H1 (cell line): ENCODE data around the gene SYT6. TPM values are rescaled to one million over a fixed set of nuclear protein-coding genes. Genes with fewer than 3 reads are reported as not detected.

ENCODE experiments used
- CTCF ChIA-PET: fragments of 300-600 bp; sonication (Branson Sonifier 250); formaldehyde crosslinking; loops from one replicate; lab custom pipeline; 2021; ENCODE audit not compliant: partially characterized antibody; lab: Charles Lee
- POLR2A ChIA-PET: fragments of 300-600 bp; sonication (Branson Sonifier 250); formaldehyde crosslinking; loops from one replicate; lab custom pipeline; 2021; ENCODE audit warnings: inconsistent platforms; ENCODE audit not compliant: partially characterized antibody; lab: Charles Lee
- DNase-seq, 2 experiments: peaks; one replicate each; pipeline versions ENCODE4 v3.0.0 to v3.0.0-alpha.2; 2010 to 2022; ENCODE audit warnings: low spot score in 2 of 2, low read depth in 1 of 2, mixed read lengths in 1 of 2
- FAIRE-seq: peaks from 2 replicates; lab custom pipeline; 2011; peaks lifted over from hg19 to GRCh38; lab: Jason Lieb, UNC
- H2AFZ ChIP-seq: 2 replicates; pipeline ENCODE4 v1.8.1; 2012; ENCODE audit warnings: low read length, inconsistent platforms
- H2AK5ac ChIP-seq: 2 replicates; pipeline ENCODE4 v1.6.1; 2013; ENCODE audit warnings: low read depth, low read length
- H2BK120ac ChIP-seq: replicated peaks from 2 replicates; pipeline ENCODE3; 2013; ENCODE audit warnings: low read depth, low read length, inconsistent platforms
- H2BK12ac ChIP-seq: 2 replicates; pipeline ENCODE4 v1.6.1; 2013; ENCODE audit warnings: low read depth, low read length
- H2BK15ac ChIP-seq: 2 replicates; pipeline ENCODE4 v1.6.1; 2013; ENCODE audit warnings: low read length
- H2BK20ac ChIP-seq: 2 replicates; pipeline ENCODE4 v1.6.1; 2013; ENCODE audit warnings: low read length
- H2BK5ac ChIP-seq: 2 replicates; pipeline ENCODE4 v1.6.1; 2013; ENCODE audit warnings: low read depth, low read length
- H3K14ac ChIP-seq: 2 replicates; pipeline ENCODE4 v1.6.1; 2013; ENCODE audit warnings: inconsistent platforms; ENCODE audit not compliant: insufficient read length
- H3K18ac ChIP-seq: 2 replicates; pipeline ENCODE4 v1.6.1; 2013; ENCODE audit warnings: low read length; ENCODE audit errors: extremely low read depth
- H3K23ac ChIP-seq: 2 replicates; pipeline ENCODE4 v1.6.1; 2013; ENCODE audit warnings: inconsistent platforms; ENCODE audit not compliant: insufficient read length
- H3K23me2 ChIP-seq: 2 replicates; pipeline ENCODE4 v1.6.1; 2013; ENCODE audit warnings: low read depth, low read length
- H3K27ac ChIP-seq: 2 replicates; pipeline ENCODE4 v1.6.1; 2011; ENCODE audit warnings: low read depth, low read length, inconsistent platforms
- H3K27me3 ChIP-seq, 4 experiments: replicated peaks in 1 of 4; 1 replicate in 1 of 4; 2 replicates in 3 of 4; pipeline versions ENCODE4 v1.6.1 to v1.8.1; 2011 to 2013; ENCODE audit warnings: low read length in 3 of 4, mild to moderate bottlenecking in 3 of 4, inconsistent platforms in 2 of 4, mixed read lengths in 2 of 4, moderate library complexity in 1 of 4; ENCODE audit not compliant: control insufficient read depth in 3 of 4, insufficient read depth in 3 of 4; ENCODE audit errors: extremely low read depth in 1 of 4
- H3K36me3 ChIP-seq, 4 experiments: 2 replicates each; pipeline versions ENCODE4 v1.6.1 to v1.8.1; 2011 to 2013; ENCODE audit warnings: mild to moderate bottlenecking in 4 of 4, low read length in 3 of 4, moderate library complexity in 2 of 4, control low read depth in 1 of 4, inconsistent platforms in 1 of 4; ENCODE audit not compliant: insufficient read depth in 4 of 4, control insufficient read depth in 2 of 4
- H3K4ac ChIP-seq: replicated peaks from 2 replicates; pipeline ENCODE3; 2013; ENCODE audit warnings: low read length, low read depth, mixed read lengths, inconsistent platforms; ENCODE audit not compliant: insufficient read length
- H3K4me1 ChIP-seq, 4 experiments: replicated peaks in 1 of 4; 1 replicate in 1 of 4; 2 replicates in 3 of 4; pipeline versions ENCODE4 v1.6.1 to v1.8.1; 2011 to 2013; ENCODE audit warnings: low read length in 3 of 4, inconsistent platforms in 2 of 4, mixed read lengths in 1 of 4; ENCODE audit not compliant: insufficient read depth in 4 of 4, control insufficient read depth in 3 of 4
- H3K4me2 ChIP-seq, 2 experiments: 2 replicates each; pipeline versions ENCODE4 v1.6.1 to v1.8.1; 2011 to 2013; ENCODE audit warnings: low read depth in 2 of 2, low read length in 2 of 2, control low read depth in 1 of 2, inconsistent platforms in 1 of 2, mild to moderate bottlenecking in 1 of 2; ENCODE audit not compliant: insufficient read depth in 1 of 2
- H3K4me3 ChIP-seq, 4 experiments: fragments of 200-600, 300-600 bp in 1 of 4; sonication (generic), shearing (Covaris generic), sonication (Bioruptor Twin) in 1 of 4; 2 replicates each; pipeline versions ENCODE4 v1.5.1 to v1.8.1; 2011 to 2016; ENCODE audit warnings: low read length in 4 of 4, low read depth in 3 of 4, control low read depth in 2 of 4, inconsistent platforms in 2 of 4, mild to moderate bottlenecking in 2 of 4, mixed read lengths in 1 of 4, moderate library complexity in 1 of 4; ENCODE audit not compliant: insufficient read depth in 2 of 4; ENCODE audit errors: extremely low read depth in 1 of 4
- H3K56ac ChIP-seq: replicated peaks from 2 replicates; pipeline ENCODE3; 2013; ENCODE audit warnings: low read depth, mild to moderate bottlenecking, mixed read lengths, low read length, inconsistent platforms; ENCODE audit not compliant: insufficient read length
- H3K79me1 ChIP-seq: 2 replicates; pipeline ENCODE4 v1.6.1; 2013; ENCODE audit warnings: low read depth, low read length, control low read depth
- H3K79me2 ChIP-seq, 2 experiments: 2 replicates each; pipeline versions ENCODE4 v1.6.1 to v1.8.1; 2012 to 2013; ENCODE audit warnings: low read length in 2 of 2, mild to moderate bottlenecking in 2 of 2, inconsistent platforms in 1 of 2; ENCODE audit not compliant: insufficient read depth in 2 of 2, control insufficient read depth in 1 of 2
- H3K9ac ChIP-seq, 4 experiments: replicated peaks in 1 of 4; 1 replicate in 1 of 4; 2 replicates in 3 of 4; pipeline versions ENCODE4 v1.6.1 to v1.8.1; 2011 to 2013; ENCODE audit warnings: low read depth in 3 of 4, low read length in 3 of 4, control low read depth in 2 of 4, mild to moderate bottlenecking in 2 of 4, moderate library complexity in 2 of 4, inconsistent platforms in 1 of 4; ENCODE audit errors: extremely low read depth in 1 of 4
- H3K9me3 ChIP-seq, 2 experiments: 2 replicates each; pipeline versions ENCODE4 v1.6.1 to v1.8.1; 2012 to 2013; ENCODE audit warnings: mild to moderate bottlenecking in 2 of 2, moderate library complexity in 2 of 2, control low read depth in 1 of 2, inconsistent platforms in 1 of 2, low read depth in 1 of 2, low read length in 1 of 2, mixed read lengths in 1 of 2; ENCODE audit not compliant: insufficient read depth in 2 of 2
- H4K20me1 ChIP-seq, 2 experiments: replicated peaks in 1 of 2; 2 replicates each; pipeline versions ENCODE3 to v1.8.1; 2011 to 2013; ENCODE audit warnings: inconsistent platforms in 2 of 2, low read length in 2 of 2, mild to moderate bottlenecking in 1 of 2; ENCODE audit not compliant: insufficient read depth in 2 of 2, control insufficient read depth in 1 of 2
- H4K5ac ChIP-seq: 2 replicates; pipeline ENCODE4 v1.6.1; 2013; ENCODE audit warnings: low read length, low read depth, mixed read lengths, inconsistent platforms; ENCODE audit not compliant: insufficient read length
- H4K8ac ChIP-seq: 2 replicates; pipeline ENCODE4 v1.8.0; 2013; ENCODE audit warnings: mild to moderate bottlenecking, moderate library complexity, low read length, inconsistent platforms; ENCODE audit not compliant: insufficient read depth; ENCODE audit errors: extremely low read depth
- H4K91ac ChIP-seq: replicated peaks from 2 replicates; pipeline ENCODE3; 2013; ENCODE audit warnings: low read length, mixed read lengths, inconsistent platforms; ENCODE audit not compliant: insufficient read length
- BRCA1 ChIP-seq: IDR thresholded peaks from 2 replicates; pipeline ENCODE4 v1.6.1; 2012; ENCODE audit warnings: low read depth, low read length, improper control_type of control experiment
- CBX5 ChIP-seq: fragments of 300-800, 300-1000 bp; sonication (generic); IDR thresholded peaks from 2 replicates; pipeline ENCODE4 v1.7.1; 2016; ENCODE audit warnings: antibody characterized with exemption, low read length, low read depth
- EP300 ChIP-seq, 2 experiments: IDR thresholded peaks; 1 replicate in 1 of 2; 2 replicates in 1 of 2; pipeline ENCODE4 v1.6.1; 2011 to 2012; ENCODE audit warnings: low read depth in 2 of 2, low read length in 2 of 2, mild to moderate bottlenecking in 2 of 2, borderline replicate concordance in 1 of 2, inconsistent platforms in 1 of 2, moderate library complexity in 1 of 2
- FOSL1 ChIP-seq: IDR thresholded peaks from 2 replicates; pipeline ENCODE4 v1.6.1; 2011; ENCODE audit warnings: mild to moderate bottlenecking, low read depth, low read length, moderate library complexity; ENCODE audit not compliant: insufficient read depth
- HDAC2 ChIP-seq, 2 experiments: fragments of 300-600 bp in 1 of 2; sonication (generic) in 1 of 2; IDR thresholded peaks; 2 replicates each; pipeline ENCODE4 v1.6.1; 2011 to 2012; ENCODE audit warnings: low read depth in 2 of 2, low read length in 2 of 2, mild to moderate bottlenecking in 2 of 2, moderate library complexity in 2 of 2, borderline replicate concordance in 1 of 2, inconsistent platforms in 1 of 2
- KDM5A ChIP-seq: fragments of 200-600 bp; IDR thresholded peaks from 2 replicates; pipeline ENCODE4 v1.7.1; 2012; ENCODE audit warnings: mild to moderate bottlenecking, low read length, inconsistent platforms, mixed read lengths
- RNF2 ChIP-seq: fragments of 200-900, 300-1000 bp; sonication (generic); IDR thresholded peaks from 2 replicates; pipeline ENCODE4 v1.7.1; 2016; ENCODE audit warnings: borderline replicate concordance, low read depth, mild to moderate bottlenecking, antibody characterized with exemption, low read length; ENCODE audit not compliant: poor library complexity, severe bottlenecking; ENCODE audit errors: missing control alignments
- SIN3A ChIP-seq, 2 experiments: IDR thresholded peaks in 1 of 2; conservative IDR thresholded peaks in 1 of 2; 2 replicates each; pipeline ENCODE4 v1.6.1; 2011 to 2012; ENCODE audit warnings: low read length in 2 of 2, improper control_type of control experiment in 1 of 2, low read depth in 1 of 2, mild to moderate bottlenecking in 1 of 2
- SIX5 ChIP-seq: IDR thresholded peaks from 2 replicates; pipeline ENCODE4 v1.6.1; 2011; ENCODE audit warnings: mild to moderate bottlenecking, low read depth, low read length
- SP1 ChIP-seq: IDR thresholded peaks from 2 replicates; pipeline ENCODE4 v1.6.1; 2011; ENCODE audit warnings: low read depth, low read length
- SP2 ChIP-seq: IDR thresholded peaks from 2 replicates; pipeline ENCODE4 v1.6.1; 2012; ENCODE audit warnings: mild to moderate bottlenecking, low read length, inconsistent platforms
- TCF12 ChIP-seq: IDR thresholded peaks from 2 replicates; pipeline ENCODE4 v1.6.1; 2011; ENCODE audit warnings: low read depth, mild to moderate bottlenecking, low read length
- ZNF274 ChIP-seq: IDR thresholded peaks from 2 replicates; pipeline ENCODE4 v1.7.0; 2012; ENCODE audit warnings: low read length, borderline replicate concordance; ENCODE audit errors: extremely low read depth
- WGBS, 2 experiments: shearing (Covaris generic) in 1 of 2; methylation state at CpG; one replicate each; pipeline versions ENCODE4 v1.1.6 to v1.1.7; 2013 to 2015; ENCODE audit warnings: low lambda C conversion rate in 2 of 2, mixed read lengths in 2 of 2, inconsistent platforms in 1 of 2, low coverage in 1 of 2, missing lambda C conversion rate in 1 of 2; ENCODE audit not compliant: insufficient replicate concordance in 2 of 2, insufficient coverage in 1 of 2, insufficient read length in 1 of 2; ENCODE audit errors: extremely low coverage in 1 of 2, missing lambda C conversion rate in 1 of 2; 5-methylcytosine and 5-hydroxymethylcytosine counted together
- polyA plus RNA-seq, 7 experiments: library from polyadenylated mRNA; depleted of rRNA in 3 of 7; stranded (reverse) in 5 of 7; unstranded in 2 of 7; fragments of >200 nt in 5 of 7; fragments of 200-250 nt in 2 of 7; gene quantifications; 1 replicate in 5 of 7; 2 replicates in 1 of 7; 4 replicates in 1 of 7; pipeline versions ENCODE4 v1.2.1 to v1.2.3, GENCODE V29; 2011 to 2013; ENCODE audit warnings: missing spikeins in 2 of 7, mixed read lengths in 2 of 7
- total RNA-seq: library from RNA; stranded (reverse); fragmentation: NEBNext Ultra II Directional; extraction: Animal tissue kit (Norgen Biotek cat#: 25700); gene quantifications from 2 replicates; pipeline ENCODE4 v1.2.1, GENCODE V29; 2021

The SYT6 gene
- total and polyA plus RNA-seq, 2 of the 8 experiments (the other 6 are each of a cell fraction or from before 2014, with no cell fraction given), result 33.7 to 83.5 TPM

GRCh38 chr1:114077188-114077587, 76.5 kb downstream of the SYT6 start:
- FAIRE-seq (no peak), DNase-seq (no peak)
- no peak overlapping the region for H3K4ac ChIP-seq
- no peak overlapping the region for H3K23ac ChIP-seq
- no peak overlapping the region for H3K27ac ChIP-seq
- POLR2A ChIA-PET, result interaction anchor here (0.5 to 0.7 kb wide), 2 partner anchors 12 to 42 kb away, joined by 3 read pairs; no protein-coding TSS in a partner anchor
- peak overlapping the region; percentile 94; the same call in 1 of the 2 replicates for H2BK5ac ChIP-seq
- H2AK5ac ChIP-seq, result no peak overlapping the region
- no peak overlapping the region for H3K56ac ChIP-seq
- H3K9ac ChIP-seq, result no peak overlapping the region
- H4K91ac ChIP-seq, result peak overlapping the region; percentile 5
- no peaks in the 10 kb centered on the region for H3K79me1 ChIP-seq
- H3K79me2 ChIP-seq, result no peaks in the 10 kb centered on the region
- no peaks in the 10 kb centered on the region for H4K20me1 ChIP-seq
- no peak overlapping the region for H3K4me3 ChIP-seq
- H3K36me3 ChIP-seq, result peaks cover 0 to 10% (median 4%) of the 10 kb centered on the region in 4 experiments; a peak in 3 of 8 replicates
- H2BK120ac ChIP-seq, result peak overlapping the region; percentile 6
- H2AFZ ChIP-seq, result no peak overlapping the region
- no peak overlapping the region for H3K4me2 ChIP-seq
- no peak overlapping the region for H4K8ac ChIP-seq
- no peaks in the 10 kb centered on the region; a peak in 1 of 7 replicates for H3K27me3 ChIP-seq
- H3K23me2 ChIP-seq, result peaks cover 7% of the 10 kb centered on the region; the same call in 1 of the 2 replicates
- CTCF ChIA-PET, result interaction anchor here (0.6 kb wide), 1 partner anchor 59 kb away, joined by 3 read pairs; no protein-coding TSS in a partner anchor
- H3K18ac ChIP-seq, result peak overlapping the region; percentile 26; the same call in 1 of the 2 replicates
- peak overlapping the region; percentile 98 for H2BK20ac ChIP-seq
- 93% methylated on average over 3 of the region's 3 CpGs; no CpG with 5 or more reads in 1 of the 2 experiments for WGBS, 2 experiments
- no peak overlapping the region for H3K14ac ChIP-seq
- peaks cover 19 to 48% (median 39%) of the 10 kb centered on the region in 4 experiments for H3K4me1 ChIP-seq
- H4K5ac ChIP-seq, result no peak overlapping the region
- H3K9me3 ChIP-seq, result peaks cover 11 to 15% of the 10 kb centered on the region in 2 experiments
- peak overlapping the region; percentile 72; the same call in 1 of the 2 replicates for H2BK15ac ChIP-seq
- peak overlapping the region; percentile 99; the same call in 1 of the 2 replicates for H2BK12ac ChIP-seq
- TF ChIP-seq SP1, result no peak
- no peak for TF ChIP-seq EP300 (IDR thresholded peaks at IDR 0.05; ENCODE audit: borderline replicate concordance in 1 of 2, low read depth in 2 of 2, low read length in 2 of 2)
- no peak for TF ChIP-seq SIN3A (conservative IDR thresholded peaks at IDR 0.05 in 1 of 2, IDR thresholded peaks at IDR 0.05 in 1 of 2; ENCODE audit: low read depth in 1 of 2, low read length in 2 of 2)
- TF ChIP-seq FOSL1, result no peak
- no peak for TF ChIP-seq HDAC2 (IDR thresholded peaks at IDR 0.05; ENCODE audit: borderline replicate concordance in 1 of 2, low read depth in 2 of 2, low read length in 2 of 2)
- no peak for TF ChIP-seq SP2
- TF ChIP-seq RNF2, result no peak
- no peak for TF ChIP-seq ZNF274
- no peak for TF ChIP-seq SIX5
- TF ChIP-seq CBX5, result no peak
- TF ChIP-seq KDM5A, result no peak
- TF ChIP-seq TCF12, result no peak
- TF ChIP-seq BRCA1, result no peak
